Liver (tissue), 9 donors: ENCODE results near the gene FGF19. TPM values are rescaled to one million over a fixed set of nuclear protein-coding genes. Genes with fewer than 3 reads are reported as not detected.
"Not testable (repeated sequence)": the region's sequence is repeated elsewhere in the genome, so short reads cannot be mapped to it uniquely, and the experiment has no call there.

ENCODE experiments used
- DNase-seq: peaks from one replicate; pipeline ENCODE4 v3.0.0-alpha.2; 2017; ENCODE audit warnings: low spot score
- H3K27ac ChIP-seq, 2 donors: one replicate each; pipeline ENCODE4 v1.7.0; 2013; ENCODE audit warnings: inconsistent platforms in 2 of 2, low read length in 2 of 2, control low read depth in 1 of 2, low read depth in 1 of 2, mild to moderate bottlenecking in 1 of 2
- H3K27me3 ChIP-seq, 4 donors: one replicate each; pipeline versions ENCODE4 v1.6.1 to v1.7.0; 2013; ENCODE audit warnings: low read length in 3 of 4, inconsistent platforms in 1 of 4, mild to moderate bottlenecking in 1 of 4, moderate library complexity in 1 of 4; ENCODE audit not compliant: control insufficient read depth in 4 of 4, insufficient read depth in 4 of 4
- H3K36me3 ChIP-seq, 4 donors: one replicate each; pipeline versions ENCODE4 v1.6.1 to v1.7.0; 2013; ENCODE audit warnings: low read length in 3 of 4, mild to moderate bottlenecking in 3 of 4, low read depth in 1 of 4, moderate library complexity in 1 of 4; ENCODE audit not compliant: control insufficient read depth in 4 of 4, insufficient read depth in 3 of 4
- H3K4me1 ChIP-seq, 4 donors: one replicate each; pipeline versions ENCODE4 v1.6.1 to v1.7.0; 2013; ENCODE audit warnings: low read length in 3 of 4, mild to moderate bottlenecking in 3 of 4, moderate library complexity in 1 of 4; ENCODE audit not compliant: control insufficient read depth in 4 of 4, insufficient read depth in 4 of 4
- H3K4me3 ChIP-seq, 3 donors: one replicate each; pipeline versions ENCODE4 v1.6.1 to v1.7.0; 2013; ENCODE audit warnings: low read length in 3 of 3, control low read depth in 1 of 3, low read depth in 1 of 3, mild to moderate bottlenecking in 1 of 3
- H3K9ac ChIP-seq, 2 donors: one replicate each; pipeline ENCODE4 v1.7.0; 2013; ENCODE audit warnings: low read length in 2 of 2, mild to moderate bottlenecking in 2 of 2, moderate library complexity in 2 of 2, control low read depth in 1 of 2, low read depth in 1 of 2
- H3K9me3 ChIP-seq, 4 donors: one replicate each; pipeline versions ENCODE4 v1.6.1 to v1.7.0; 2013; ENCODE audit warnings: low read length in 3 of 4; ENCODE audit not compliant: control insufficient read depth in 4 of 4
- FOXA1 ChIP-seq: IDR thresholded peaks from 2 replicates; pipeline ENCODE4 v1.6.1; 2016; ENCODE audit warnings: antibody characterized with exemption
- GABPA ChIP-seq, 2 donors: IDR thresholded peaks in 1 of 2; conservative IDR thresholded peaks in 1 of 2; 2 replicates each; pipeline ENCODE4 v1.6.1; 2016; ENCODE audit warnings: antibody characterized with exemption in 2 of 2, mild to moderate bottlenecking in 1 of 2, moderate library complexity in 1 of 2
- HNF4G ChIP-seq: IDR thresholded peaks from 2 replicates; pipeline ENCODE4 v1.6.1; 2016; ENCODE audit warnings: antibody characterized with exemption
- JUND ChIP-seq, 2 donors: IDR thresholded peaks; 2 replicates each; pipeline ENCODE4 v1.6.1; 2016; ENCODE audit warnings: antibody characterized with exemption in 2 of 2
- NR2F2 ChIP-seq: IDR thresholded peaks from 2 replicates; pipeline ENCODE4 v1.6.1; 2016; ENCODE audit warnings: antibody characterized with exemption
- RXRA ChIP-seq, 2 donors: IDR thresholded peaks; 2 replicates each; pipeline ENCODE4 v1.6.1; 2017 to 2018; ENCODE audit warnings: antibody characterized with exemption in 2 of 2, mild to moderate bottlenecking in 1 of 2
- TAF1 ChIP-seq: conservative IDR thresholded peaks from 2 replicates; pipeline ENCODE4 v1.6.1; 2016; ENCODE audit warnings: antibody characterized with exemption, mild to moderate bottlenecking
- WGBS: extraction: QIAGEN DNeasy Blood & Tissue Kit; methylation state at CpG from one replicate; pipeline ENCODE4 v1.1.7; 2013; 5-methylcytosine and 5-hydroxymethylcytosine counted together
- polyA plus RNA-seq, 2 donors: library from polyadenylated mRNA; stranded (reverse) in 1 of 2; unstranded in 1 of 2; fragments of 200-250 nt in 1 of 2; fragments of >200 nt in 1 of 2; fragmentation: Nextera tagmentation in 1 of 2; extraction: Ambion mirVana in 1 of 2; gene quantifications; one replicate each; pipeline versions ENCODE4 v1.2.1 to v1.2.3, GENCODE V29; 2013 to 2015
- total RNA-seq, 2 donors: library from RNA; depleted of rRNA; stranded (reverse); fragments of >200 nt; gene quantifications; one replicate each; pipeline ENCODE4 v1.2.3, GENCODE V29; 2014
- TF ChIP-seq, protein P1 (sequence below): IDR thresholded peaks from 2 replicates; pipeline ENCODE4 v1.6.1; 2016; ENCODE audit warnings: antibody characterized with exemption
- TF ChIP-seq, protein P2 (sequence below): fragments of 150-350 bp; IDR thresholded peaks from 2 replicates; pipeline ENCODE4 v1.5.1; 2017; ENCODE audit warnings: improper control_type of control experiment, low read depth, low read length; ENCODE audit not compliant: missing input control
- TF ChIP-seq, protein P3 (sequence below): IDR thresholded peaks from 2 replicates; pipeline ENCODE4 v1.6.1; 2016; ENCODE audit warnings: antibody characterized with exemption, mild to moderate bottlenecking
- donor health status: healthy.
- donor health status: healthy.
- donor health status: healthy.
- donor health status: healthy.
- donor health status: healthy.

Gene FGF19
- total and polyA plus RNA-seq, 4 donors = 0.09 TPM; not detected in 3

DNA sequence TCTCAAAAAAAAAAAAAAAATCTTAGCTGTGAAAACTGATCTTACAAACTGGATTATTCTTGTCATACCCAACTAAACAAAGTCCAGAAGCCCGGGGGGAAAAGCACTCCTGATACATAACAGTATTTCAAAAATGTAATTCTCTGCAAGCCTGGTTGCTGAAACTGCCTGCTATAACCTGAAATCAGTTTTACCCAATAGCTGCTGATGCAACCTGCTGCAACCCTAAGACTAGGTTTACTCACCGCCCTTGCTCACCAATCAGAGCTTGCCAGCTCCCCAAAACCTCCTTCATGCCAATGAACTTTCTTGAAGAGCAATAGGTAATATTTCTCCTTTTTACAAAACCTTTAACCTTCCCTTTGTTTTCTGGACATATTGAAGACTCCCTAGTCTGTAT lies 12.4 kb downstream of the FGF19 start:
- TF ChIP-seq, protein P1, sequence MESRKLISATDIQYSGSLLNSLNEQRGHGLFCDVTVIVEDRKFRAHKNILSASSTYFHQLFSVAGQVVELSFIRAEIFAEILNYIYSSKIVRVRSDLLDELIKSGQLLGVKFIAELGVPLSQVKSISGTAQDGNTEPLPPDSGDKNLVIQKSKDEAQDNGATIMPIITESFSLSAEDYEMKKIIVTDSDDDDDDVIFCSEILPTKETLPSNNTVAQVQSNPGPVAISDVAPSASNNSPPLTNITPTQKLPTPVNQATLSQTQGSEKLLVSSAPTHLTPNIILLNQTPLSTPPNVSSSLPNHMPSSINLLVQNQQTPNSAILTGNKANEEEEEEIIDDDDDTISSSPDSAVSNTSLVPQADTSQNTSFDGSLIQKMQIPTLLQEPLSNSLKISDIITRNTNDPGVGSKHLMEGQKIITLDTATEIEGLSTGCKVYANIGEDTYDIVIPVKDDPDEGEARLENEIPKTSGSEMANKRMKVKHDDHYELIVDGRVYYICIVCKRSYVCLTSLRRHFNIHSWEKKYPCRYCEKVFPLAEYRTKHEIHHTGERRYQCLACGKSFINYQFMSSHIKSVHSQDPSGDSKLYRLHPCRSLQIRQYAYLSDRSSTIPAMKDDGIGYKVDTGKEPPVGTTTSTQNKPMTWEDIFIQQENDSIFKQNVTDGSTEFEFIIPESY = no peak
- TF ChIP-seq NR2F2 = no peak
- no peaks in the 10 kb centered on the region for H3K4me1 ChIP-seq
- DNase-seq = no peak
- H3K27me3 ChIP-seq = no peaks in the 10 kb centered on the region
- no peak overlapping the region for H3K4me3 ChIP-seq
- H3K9ac ChIP-seq = no peak overlapping the region
- no peak overlapping the region for H3K27ac ChIP-seq
- 87% methylated on average over 2 of the region's 2 CpGs for WGBS
- no peaks in the 10 kb centered on the region for H3K9me3 ChIP-seq
- H3K36me3 ChIP-seq = no peaks in the 10 kb centered on the region

DNA sequence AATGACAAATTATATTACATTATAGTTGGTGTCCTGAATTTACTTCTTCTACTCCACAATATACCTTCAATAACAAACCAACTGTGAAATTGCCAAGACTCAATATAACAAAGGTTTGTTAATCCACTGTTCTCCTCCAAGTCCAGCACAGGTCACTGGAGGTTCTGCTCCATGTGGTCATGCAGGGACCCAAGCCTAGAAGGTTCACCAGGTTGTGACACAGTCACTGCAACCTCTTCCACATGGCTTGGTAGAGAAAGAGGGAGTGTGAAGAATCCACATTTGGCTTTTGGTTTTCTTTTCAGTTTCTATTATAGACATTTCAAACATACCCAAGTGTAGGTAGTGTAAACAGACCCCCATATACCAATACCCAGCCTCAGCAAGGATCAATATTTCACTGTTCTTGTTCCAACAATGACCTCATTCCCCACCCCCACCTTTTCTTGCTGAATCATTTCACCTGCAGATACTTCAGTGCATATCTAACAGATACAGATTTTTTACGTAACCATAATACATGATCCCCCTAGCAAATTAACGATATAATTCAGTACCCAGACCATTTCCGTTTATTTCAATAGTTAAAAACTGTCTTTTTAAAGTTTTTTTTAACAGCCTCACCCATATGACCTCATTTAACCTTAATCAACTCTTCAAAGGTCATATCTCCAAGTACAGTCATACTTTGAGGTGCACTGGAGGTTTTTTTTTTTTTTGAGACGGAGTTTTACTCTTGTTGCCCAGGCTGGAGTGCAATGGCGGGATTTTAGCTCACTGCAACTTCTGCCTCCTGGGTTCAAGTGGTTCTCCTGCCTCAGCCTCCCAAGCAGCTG lies 14.1 kb downstream of the FGF19 start:
- Histone ChIP-seq H3K27me3 (no peaks in the 10 kb centered on the region), H3K9me3 (no peaks in the 10 kb centered on the region), H3K4me1 (peaks cover 0 to 4% (median 0%) of the 10 kb centered on the region in 4 donors), H3K27ac (no peak overlapping the region), H3K9ac (no peak overlapping the region), H3K36me3 (no peaks in the 10 kb centered on the region), H3K4me3 (no peak overlapping the region)
- 90% methylated on average over 5 of the region's 5 CpGs for WGBS
- DNase-seq = no peak
- TF ChIP-seq TAF1 (no peak), RXRA (IDR thresholded peaks at IDR 0.05) (peak in 1 of 2 donors; percentile 22), JUND (IDR thresholded peaks at IDR 0.05) (peak; percentile 14 to 22)

DNA sequence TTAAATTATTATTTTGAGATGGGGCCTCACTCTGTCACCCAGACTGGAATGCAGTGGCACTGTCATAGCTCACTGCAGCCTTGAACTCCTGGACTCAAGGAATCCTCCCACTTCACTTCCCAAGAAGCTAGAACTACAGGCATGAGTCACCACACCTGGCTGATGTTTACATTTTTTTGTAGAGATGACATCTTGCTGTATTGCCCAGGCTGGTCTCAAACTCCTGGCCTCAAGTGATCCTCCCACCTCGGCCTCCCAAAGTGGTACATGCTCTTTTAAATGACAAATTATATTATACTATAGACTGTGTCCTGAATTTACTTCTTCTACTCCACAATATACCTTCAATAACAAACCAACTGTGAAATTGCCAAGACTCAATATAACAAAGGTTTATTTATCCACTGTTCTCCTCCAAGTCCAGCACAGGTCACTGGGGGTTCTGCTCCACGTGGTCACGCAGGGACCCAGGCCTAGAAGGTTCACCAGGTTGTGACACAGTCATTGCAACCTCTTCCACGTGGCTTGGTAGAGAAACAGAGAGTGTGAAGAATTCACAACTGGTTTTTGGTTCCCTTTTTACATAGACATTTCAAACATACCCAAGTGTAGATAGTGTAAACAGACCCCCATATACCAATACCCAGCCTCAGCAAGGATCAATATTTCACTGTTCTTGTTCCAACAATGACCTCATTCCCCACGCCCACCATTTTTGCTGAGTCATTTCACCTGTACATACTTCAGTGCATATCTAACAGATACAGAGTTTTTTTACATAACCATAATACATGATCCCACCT lies 15.7 kb downstream of the FGF19 start:
- not testable (repeated sequence) for DNase-seq, H3K9me3 ChIP-seq, H3K4me3 ChIP-seq, H3K4me1 ChIP-seq, H3K27ac ChIP-seq, H3K27me3 ChIP-seq, H3K36me3 ChIP-seq, H3K9ac ChIP-seq
- WGBS = 62% methylated on average over 5 of the region's 5 CpGs
- TF ChIP-seq JUND (IDR thresholded peaks at IDR 0.05) (peak; percentile 48 to 52), RXRA (IDR thresholded peaks at IDR 0.05) (peak in 1 of 2 donors; percentile 47)

DNA sequence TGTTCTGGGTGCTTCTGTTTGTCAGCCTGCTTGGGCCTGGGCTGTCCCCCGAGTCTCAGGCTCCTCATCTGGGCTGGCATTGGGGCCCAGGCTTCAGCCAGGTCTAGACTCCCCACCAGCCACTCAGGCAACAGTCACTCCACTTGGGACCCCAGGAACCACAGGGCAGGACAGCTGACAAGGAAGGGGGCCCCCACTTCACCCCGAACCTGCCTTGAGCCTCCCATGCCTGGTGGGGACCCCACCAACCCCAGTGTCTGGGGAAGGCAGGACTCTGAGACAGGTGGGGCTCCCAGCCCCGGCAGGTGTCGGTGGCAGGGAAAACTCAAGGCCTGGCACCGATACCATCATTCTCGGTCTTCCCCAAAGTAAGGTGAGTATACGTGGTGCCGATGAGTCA lies 17.0 kb downstream of the FGF19 start:
- no peaks in the 10 kb centered on the region for H3K27me3 ChIP-seq
- 90% methylated on average over 8 of the region's 8 CpGs for WGBS
- no peaks in the 10 kb centered on the region for H3K36me3 ChIP-seq
- no peak overlapping the region for H3K9ac ChIP-seq
- no peak overlapping the region for H3K27ac ChIP-seq
- peaks cover 0 to 4% (median 0%) of the 10 kb centered on the region in 4 donors for H3K4me1 ChIP-seq
- no peak for DNase-seq
- no peak overlapping the region for H3K4me3 ChIP-seq
- H3K9me3 ChIP-seq = no peaks in the 10 kb centered on the region
- TF ChIP-seq HNF4G (no peak), RXRA (IDR thresholded peaks at IDR 0.05) (no peak), TAF1 (no peak), GABPA (IDR thresholded peaks at IDR 0.05 in 1 of 2, conservative IDR thresholded peaks at IDR 0.05 in 1 of 2) (no peak), FOXA1 (no peak)
- TF ChIP-seq, protein P2, sequence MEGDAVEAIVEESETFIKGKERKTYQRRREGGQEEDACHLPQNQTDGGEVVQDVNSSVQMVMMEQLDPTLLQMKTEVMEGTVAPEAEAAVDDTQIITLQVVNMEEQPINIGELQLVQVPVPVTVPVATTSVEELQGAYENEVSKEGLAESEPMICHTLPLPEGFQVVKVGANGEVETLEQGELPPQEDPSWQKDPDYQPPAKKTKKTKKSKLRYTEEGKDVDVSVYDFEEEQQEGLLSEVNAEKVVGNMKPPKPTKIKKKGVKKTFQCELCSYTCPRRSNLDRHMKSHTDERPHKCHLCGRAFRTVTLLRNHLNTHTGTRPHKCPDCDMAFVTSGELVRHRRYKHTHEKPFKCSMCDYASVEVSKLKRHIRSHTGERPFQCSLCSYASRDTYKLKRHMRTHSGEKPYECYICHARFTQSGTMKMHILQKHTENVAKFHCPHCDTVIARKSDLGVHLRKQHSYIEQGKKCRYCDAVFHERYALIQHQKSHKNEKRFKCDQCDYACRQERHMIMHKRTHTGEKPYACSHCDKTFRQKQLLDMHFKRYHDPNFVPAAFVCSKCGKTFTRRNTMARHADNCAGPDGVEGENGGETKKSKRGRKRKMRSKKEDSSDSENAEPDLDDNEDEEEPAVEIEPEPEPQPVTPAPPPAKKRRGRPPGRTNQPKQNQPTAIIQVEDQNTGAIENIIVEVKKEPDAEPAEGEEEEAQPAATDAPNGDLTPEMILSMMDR = no peak
- TF ChIP-seq, protein P3, sequence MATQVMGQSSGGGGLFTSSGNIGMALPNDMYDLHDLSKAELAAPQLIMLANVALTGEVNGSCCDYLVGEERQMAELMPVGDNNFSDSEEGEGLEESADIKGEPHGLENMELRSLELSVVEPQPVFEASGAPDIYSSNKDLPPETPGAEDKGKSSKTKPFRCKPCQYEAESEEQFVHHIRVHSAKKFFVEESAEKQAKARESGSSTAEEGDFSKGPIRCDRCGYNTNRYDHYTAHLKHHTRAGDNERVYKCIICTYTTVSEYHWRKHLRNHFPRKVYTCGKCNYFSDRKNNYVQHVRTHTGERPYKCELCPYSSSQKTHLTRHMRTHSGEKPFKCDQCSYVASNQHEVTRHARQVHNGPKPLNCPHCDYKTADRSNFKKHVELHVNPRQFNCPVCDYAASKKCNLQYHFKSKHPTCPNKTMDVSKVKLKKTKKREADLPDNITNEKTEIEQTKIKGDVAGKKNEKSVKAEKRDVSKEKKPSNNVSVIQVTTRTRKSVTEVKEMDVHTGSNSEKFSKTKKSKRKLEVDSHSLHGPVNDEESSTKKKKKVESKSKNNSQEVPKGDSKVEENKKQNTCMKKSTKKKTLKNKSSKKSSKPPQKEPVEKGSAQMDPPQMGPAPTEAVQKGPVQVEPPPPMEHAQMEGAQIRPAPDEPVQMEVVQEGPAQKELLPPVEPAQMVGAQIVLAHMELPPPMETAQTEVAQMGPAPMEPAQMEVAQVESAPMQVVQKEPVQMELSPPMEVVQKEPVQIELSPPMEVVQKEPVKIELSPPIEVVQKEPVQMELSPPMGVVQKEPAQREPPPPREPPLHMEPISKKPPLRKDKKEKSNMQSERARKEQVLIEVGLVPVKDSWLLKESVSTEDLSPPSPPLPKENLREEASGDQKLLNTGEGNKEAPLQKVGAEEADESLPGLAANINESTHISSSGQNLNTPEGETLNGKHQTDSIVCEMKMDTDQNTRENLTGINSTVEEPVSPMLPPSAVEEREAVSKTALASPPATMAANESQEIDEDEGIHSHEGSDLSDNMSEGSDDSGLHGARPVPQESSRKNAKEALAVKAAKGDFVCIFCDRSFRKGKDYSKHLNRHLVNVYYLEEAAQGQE = no peak
- TF ChIP-seq, protein P1 = no peak
